Parathyroid adenoma (tissue), 2 donors: ENCODE measurements around the gene PBX1.
A peak's percentile ranks its signal among the peaks of the same experiment; 100 is the strongest.

Experiments
- H2AFZ ChIP-seq: fragments of 300-600 bp; sonication (generic); one replicate; pipeline ENCODE4 v1.7.0; 2017; ENCODE audit warnings: antibody characterized with exemption, mild to moderate bottlenecking
- H3K27ac ChIP-seq: fragments of 300-600 bp; sonication (generic); one replicate; pipeline ENCODE4 v1.7.0; 2017
- H3K27me3 ChIP-seq: fragments of 300-600 bp; sonication (generic); one replicate; pipeline ENCODE4 v1.7.0; 2017; ENCODE audit warnings: low read length; ENCODE audit not compliant: control insufficient read depth, insufficient read depth
- H3K36me3 ChIP-seq: fragments of 300-600 bp; sonication (generic); one replicate; pipeline ENCODE4 v1.7.0; 2017; ENCODE audit warnings: low read length; ENCODE audit not compliant: control insufficient read depth, insufficient read depth
- H3K4me1 ChIP-seq: fragments of 300-600 bp; sonication (generic); one replicate; pipeline ENCODE4 v1.7.0; 2017; ENCODE audit warnings: control low read depth
- H3K4me2 ChIP-seq: fragments of 300-600 bp; sonication (generic); one replicate; pipeline ENCODE4 v1.7.0; 2017; ENCODE audit warnings: low read length
- H3K4me3 ChIP-seq: fragments of 300-600 bp; sonication (generic); one replicate; pipeline ENCODE4 v1.7.0; 2017; ENCODE audit warnings: low read depth, low read length
- H3K79me2 ChIP-seq: fragments of 300-600 bp; sonication (generic); one replicate; pipeline ENCODE4 v1.7.0; 2017; ENCODE audit warnings: control low read depth
- H3K9ac ChIP-seq: fragments of 300-600 bp; sonication (generic); one replicate; pipeline ENCODE4 v1.7.0; 2017; ENCODE audit warnings: mild to moderate bottlenecking
- H3K9me3 ChIP-seq: fragments of 300-600 bp; sonication (generic); one replicate; pipeline ENCODE4 v1.7.0; 2017; ENCODE audit warnings: low read length; ENCODE audit not compliant: control insufficient read depth
- CTCF ChIP-seq: fragments of 300-600 bp; sonication (generic); IDR thresholded peaks from one replicate; pipeline ENCODE4 v1.7.0; 2017; ENCODE audit warnings: antibody characterized with exemption, mild to moderate bottlenecking
- donor health status: primary hyperparathyroidism.

PBX1 gene

DNA sequence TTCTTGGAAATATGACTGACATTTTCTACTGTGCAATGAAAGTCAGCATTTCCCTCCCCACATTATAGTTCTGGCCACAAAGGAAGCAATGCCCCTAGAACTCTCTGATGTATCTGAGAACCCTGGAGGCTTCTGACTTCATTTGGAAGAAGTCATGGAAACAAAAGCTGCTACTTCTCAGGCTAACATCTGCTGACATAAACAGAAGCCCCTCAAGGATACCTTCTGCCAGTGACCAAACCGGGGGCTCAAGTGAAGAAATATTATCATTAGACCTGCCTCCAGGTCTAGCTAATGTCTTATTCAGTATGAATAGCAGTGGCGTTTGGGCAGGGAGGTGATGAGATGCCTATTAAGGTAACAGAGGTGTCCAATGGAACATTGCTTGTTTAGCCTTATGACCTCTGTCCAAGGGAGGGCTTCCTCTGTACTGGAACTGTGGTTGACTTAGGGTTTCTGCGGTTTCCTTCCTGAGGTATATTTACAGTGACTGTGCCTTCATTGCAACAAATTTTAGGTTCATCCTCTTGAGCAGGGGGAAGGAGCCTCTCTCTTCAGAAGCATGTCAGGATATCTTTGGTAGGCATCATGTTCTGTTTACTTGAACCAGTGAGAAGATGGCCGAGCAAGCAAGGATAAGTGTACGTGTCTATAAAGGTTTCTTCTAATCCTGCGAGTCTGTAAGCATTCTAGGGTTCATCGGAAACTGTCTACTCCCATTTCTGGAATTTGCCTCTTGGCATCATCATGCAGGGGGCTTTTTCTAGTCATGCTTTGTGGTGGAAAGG lies 161.7 kb downstream of the PBX1 start:
- peak overlapping the region; percentile 44 for H3K27ac ChIP-seq
- no peaks in the 10 kb centered on the region for H3K27me3 ChIP-seq
- peaks cover 32% of the 10 kb centered on the region for H3K4me1 ChIP-seq
- no peak overlapping the region for H2AFZ ChIP-seq
- peaks cover 7% of the 10 kb centered on the region for H3K79me2 ChIP-seq
- H3K4me3 ChIP-seq = no peak overlapping the region
- H3K9ac ChIP-seq = no peak overlapping the region
- TF ChIP-seq CTCF = no peak
- H3K36me3 ChIP-seq = no peaks in the 10 kb centered on the region
- H3K9me3 ChIP-seq = no peaks in the 10 kb centered on the region
- no peak overlapping the region for H3K4me2 ChIP-seq

- H2AFZ ChIP-seq = no peak overlapping the region
- H3K27me3 ChIP-seq = no peaks in the 10 kb centered on the region
- peaks cover 36% of the 10 kb centered on the region for H3K4me1 ChIP-seq
- H3K9ac ChIP-seq = no peak overlapping the region
- no peak for TF ChIP-seq CTCF
- no peak overlapping the region for H3K27ac ChIP-seq
- H3K36me3 ChIP-seq = no peaks in the 10 kb centered on the region
- H3K79me2 ChIP-seq = peaks cover 7% of the 10 kb centered on the region
- no peak overlapping the region for H3K4me3 ChIP-seq
- no peak overlapping the region for H3K4me2 ChIP-seq
- H3K9me3 ChIP-seq = no peaks in the 10 kb centered on the region
Measured at GRCh38 chr1:164721228-164721496, 162.2 kb downstream of the PBX1 start.

- H3K27me3 ChIP-seq = no peaks in the 10 kb centered on the region
- no peak overlapping the region for H3K4me3 ChIP-seq
- H2AFZ ChIP-seq = no peak overlapping the region
- H3K36me3 ChIP-seq = no peaks in the 10 kb centered on the region
- no peaks in the 10 kb centered on the region for H3K9me3 ChIP-seq
- no peak overlapping the region for H3K4me2 ChIP-seq
- H3K4me1 ChIP-seq = peaks cover 35% of the 10 kb centered on the region
- no peak overlapping the region for H3K9ac ChIP-seq
- TF ChIP-seq CTCF = no peak
- peaks cover 3% of the 10 kb centered on the region for H3K79me2 ChIP-seq
- H3K27ac ChIP-seq = no peak overlapping the region
Measured at GRCh38 chr1:164723296-164723798, 164.4 kb downstream of the PBX1 start.

- TF ChIP-seq CTCF = no peak
- Histone ChIP-seq H3K4me3 (no peak overlapping the region), H3K27ac (no peak overlapping the region), H3K4me2 (no peak overlapping the region), H3K36me3 (no peaks in the 10 kb centered on the region), H3K4me1 (peaks cover 25% of the 10 kb centered on the region), H3K9me3 (no peaks in the 10 kb centered on the region), H3K27me3 (no peaks in the 10 kb centered on the region), H2AFZ (no peak overlapping the region), H3K9ac (no peak overlapping the region), H3K79me2 (peaks cover 6% of the 10 kb centered on the region)
Measured at GRCh38 chr1:164725401-164725800, 166.4 kb downstream of the PBX1 start.

GRCh38 chr1:164726235-164726634 lies 167.3 kb downstream of the PBX1 start:
- Histone ChIP-seq H2AFZ (no peak overlapping the region), H3K4me3 (no peak overlapping the region), H3K9ac (no peak overlapping the region), H3K27me3 (no peaks in the 10 kb centered on the region), H3K27ac (no peak overlapping the region), H3K4me1 (peaks cover 22% of the 10 kb centered on the region), H3K9me3 (no peaks in the 10 kb centered on the region), H3K36me3 (no peaks in the 10 kb centered on the region), H3K79me2 (peaks cover 6% of the 10 kb centered on the region), H3K4me2 (no peak overlapping the region)
- TF ChIP-seq CTCF = no peak
